GM12865 (cell line): ENCODE data around the gene HSPA1L.
"Not testable (repeated sequence)": the region's sequence is repeated elsewhere in the genome, so short reads cannot be mapped to it uniquely, and the experiment has no call there.

Source experiments
- DNase-seq: peaks from one replicate; pipeline ENCODE4 v3.0.0; 2010; ENCODE audit warnings: low read depth
- H3K4me3 ChIP-seq: 2 replicates; pipeline ENCODE4 v1.5.1; 2011; ENCODE audit warnings: mild to moderate bottlenecking, low read depth, low read length, control low read depth
- CTCF ChIP-seq: IDR thresholded peaks from 2 replicates; pipeline ENCODE4 v1.5.1; 2011; ENCODE audit warnings: low read length, control low read depth, low read depth, inconsistent platforms; ENCODE audit not compliant: insufficient read depth; ENCODE audit errors: missing control alignments

HSPA1L gene

GRCh38 chr6:31815025-31815838, at the start of gene HSPA1L, which contains the start of gene HSPA1A:
TSS of gene HSPA1L (minus strand) at chr6:31815283. CDS start at chr6:31811972, 3,311 bp downstream.
TSS of gene HSPA1A (plus strand) at chr6:31815543. CDS start at chr6:31815757, 214 bp downstream.
- H3K4me3 ChIP-seq: peak within 1 kb of the TSS; percentile 90
- no peak for TF ChIP-seq CTCF
- DNase-seq: peak; percentile 84

- no peak overlapping the region for H3K4me3 ChIP-seq
- TF ChIP-seq CTCF: no peak
- no peak for DNase-seq
Observed at GRCh38 chr6:31864818-31865204, 49.7 kb upstream of the HSPA1L start.

- not testable (repeated sequence) for DNase-seq
Observed at GRCh38 chr6:31864123-31864562, 49.1 kb upstream of the HSPA1L start.

GRCh38 chr6:31862344-31863235, 47.5 kb upstream of the HSPA1L start, which contains the start of gene NEU1:
TSS of gene NEU1 (minus strand) at chr6:31862821. CDS start at chr6:31862776, 45 bp downstream.
- H3K4me3 ChIP-seq: peak within 1 kb of the TSS; percentile 86
- no peak for TF ChIP-seq CTCF
- DNase-seq: peak; percentile 100

More at GRCh38 chr6:31864123-31864562, 49.1 kb upstream of the HSPA1L start:
- H3K4me3 ChIP-seq: peak overlapping the region; percentile 80

GRCh38 chr6:31861919-31862343, 46.8 kb upstream of the HSPA1L start:
- DNase-seq: no peak
- no peak for TF ChIP-seq CTCF
- H3K4me3 ChIP-seq: peak overlapping the region; percentile 86

GRCh38 chr6:31861150-31861549, 46.1 kb upstream of the HSPA1L start:
- no peak overlapping the region for H3K4me3 ChIP-seq
- no peak for DNase-seq
- no peak for TF ChIP-seq CTCF

- TF ChIP-seq CTCF: no peak
- no peak for DNase-seq
- no peak overlapping the region for H3K4me3 ChIP-seq
Observed at GRCh38 chr6:31860349-31860748, 45.3 kb upstream of the HSPA1L start.
